Heart left ventricle (tissue), 16 donors: Measurements from ENCODE around the gene RNPEPL1. TPM values are rescaled to one million over a fixed set of nuclear protein-coding genes. Genes with fewer than 3 reads are reported as not detected.

Experiments
- ATAC-seq, 4 donors: fragments of 200-7000 bp; cut with Tn5 transposase; one replicate each; pipeline ENCODE4 v1.9.1; 2020 to 2022; ENCODE audit warnings: moderate library complexity in 4 of 4, mild to moderate bottlenecking in 3 of 4, moderate number of reproducible peaks in 1 of 4
- DNase-seq, 5 donors: peaks; one replicate each; pipeline ENCODE4 v3.0.0-alpha.2; 2020
- H3K27ac ChIP-seq, 12 donors: fragments of 200-600 bp; sonication (generic) in 4 of 12; one replicate each; pipeline versions ENCODE4 v1.5.0 to v1.8.0; 2016 to 2022; ENCODE audit warnings: mild to moderate bottlenecking in 2 of 12
- H3K27me3 ChIP-seq, 9 donors: fragments of 200-600 bp; sonication (generic) in 2 of 9; one replicate each; pipeline versions ENCODE4 v1.5.1 to v1.8.0; 2016 to 2022; ENCODE audit warnings: mild to moderate bottlenecking in 3 of 9
- H3K36me3 ChIP-seq, 9 donors: fragments of 200-600 bp; sonication (generic) in 2 of 9; one replicate each; pipeline versions ENCODE4 v1.5.0 to v1.8.0; 2018 to 2022; ENCODE audit warnings: mild to moderate bottlenecking in 2 of 9
- H3K4me1 ChIP-seq, 12 donors: fragments of 200-600 bp; sonication (generic) in 4 of 12; one replicate each; pipeline versions ENCODE4 v1.5.0 to v1.8.0; 2016 to 2022; ENCODE audit warnings: mild to moderate bottlenecking in 3 of 12
- H3K4me3 ChIP-seq, 12 donors: fragments of 200-600 bp; sonication (generic) in 4 of 12; one replicate each; pipeline versions ENCODE4 v1.5.0 to v1.8.0; 2017 to 2022; ENCODE audit warnings: mild to moderate bottlenecking in 9 of 12, moderate library complexity in 4 of 12
- H3K9me3 ChIP-seq, 12 donors: fragments of 200-600 bp; sonication (generic) in 4 of 12; one replicate each; pipeline versions ENCODE4 v1.5.0 to v1.8.0; 2016 to 2022; ENCODE audit warnings: mild to moderate bottlenecking in 1 of 12
- POLR2A ChIP-seq, 2 donors: fragments of 450-650 bp; IDR thresholded peaks; one replicate each; pipeline ENCODE4 v1.6.1; 2017; ENCODE audit warnings: antibody characterized with exemption in 2 of 2, mild to moderate bottlenecking in 2 of 2, moderate library complexity in 2 of 2
- WGBS, 4 donors: extraction: QIAGEN DNeasy Blood & Tissue Kit in 2 of 4; methylation state at CpG; one replicate each; pipeline versions ENCODE4 v1.1.5 to v1.1.7; 2013 to 2018; 5-methylcytosine and 5-hydroxymethylcytosine counted together
- intact Hi-C, 10 donors: fragments of 100-400 bp; cut with DNase I; formaldehyde crosslinking; loops; one replicate each; pipeline versions ENCODE4 v1.11.1 to v1.14.2; 2022
- polyA plus RNA-seq, 2 donors: library from polyadenylated mRNA; stranded (reverse); fragments of 200-250 nt; gene quantifications; one replicate each; pipeline ENCODE4 v1.2.3, GENCODE V29; 2013
- total RNA-seq, 9 donors: library from RNA; depleted of rRNA in 2 of 9; stranded (reverse); fragments of >200 nt in 2 of 9; fragmentation: NEBNext Ultra II Directional in 3 of 9; extraction: Animal tissue kit (Norgen Biotek cat#: 25700) in 3 of 9; gene quantifications; one replicate each; pipeline versions ENCODE4 v1.1.0 to v1.2.4, GENCODE V29; 2016 to 2023
- TF ChIP-seq, protein P1 (sequence below), 12 donors: fragments of 200-600 bp; sonication (generic) in 4 of 12; IDR thresholded peaks; one replicate each; pipeline versions ENCODE4 v1.5.0 to v1.8.0; 2018 to 2022; ENCODE audit warnings: antibody characterized with exemption in 12 of 12, mild to moderate bottlenecking in 5 of 12
- donor health status: ischemic (EF 13 %, LVEDD 7.1; RV severe dilation, severe dysfunction).
- donor health status: healthy with polysubstance abuse.
- donor health status: DM: no; HTN: yes; CAD: no.
- donor health status: DM: no; HTN: no; CAD: no.
- donor health status: ischemic (EF 25% LVEDD 6.9; RV normal size, moderate dysfunction).
- donor health status: ischemic (EF 25% LVEDD 5.7; RV mildly dilated, moderate dysfunction).
- donor health status: healthy.
- donor health status: DM: yes; HTN: yes; CAD: no.
- donor health status: ischemic (EF 35%, LVEDD 5.7; RV mildly dilated, moderate dysfunction).
- donor health status: nonischemic (EF 11% LVEDD 7.7; RV severe dilation, severe dysfunction).
- donor health status: DM: yes; HTN: yes; CAD: no.
- donor health status: PGD.
- donor health status: ischemic (EF 29% LVEDD 5.4; RV normal size, mild dysfunction).
- donor health status: nonischemic (EF 23%, LVEDD 6.1; RV moderate dilation, normal function).

Gene RNPEPL1
- total and polyA plus RNA-seq, 11 donors = 67.5 to 206 (median 91.0) TPM

DNA sequence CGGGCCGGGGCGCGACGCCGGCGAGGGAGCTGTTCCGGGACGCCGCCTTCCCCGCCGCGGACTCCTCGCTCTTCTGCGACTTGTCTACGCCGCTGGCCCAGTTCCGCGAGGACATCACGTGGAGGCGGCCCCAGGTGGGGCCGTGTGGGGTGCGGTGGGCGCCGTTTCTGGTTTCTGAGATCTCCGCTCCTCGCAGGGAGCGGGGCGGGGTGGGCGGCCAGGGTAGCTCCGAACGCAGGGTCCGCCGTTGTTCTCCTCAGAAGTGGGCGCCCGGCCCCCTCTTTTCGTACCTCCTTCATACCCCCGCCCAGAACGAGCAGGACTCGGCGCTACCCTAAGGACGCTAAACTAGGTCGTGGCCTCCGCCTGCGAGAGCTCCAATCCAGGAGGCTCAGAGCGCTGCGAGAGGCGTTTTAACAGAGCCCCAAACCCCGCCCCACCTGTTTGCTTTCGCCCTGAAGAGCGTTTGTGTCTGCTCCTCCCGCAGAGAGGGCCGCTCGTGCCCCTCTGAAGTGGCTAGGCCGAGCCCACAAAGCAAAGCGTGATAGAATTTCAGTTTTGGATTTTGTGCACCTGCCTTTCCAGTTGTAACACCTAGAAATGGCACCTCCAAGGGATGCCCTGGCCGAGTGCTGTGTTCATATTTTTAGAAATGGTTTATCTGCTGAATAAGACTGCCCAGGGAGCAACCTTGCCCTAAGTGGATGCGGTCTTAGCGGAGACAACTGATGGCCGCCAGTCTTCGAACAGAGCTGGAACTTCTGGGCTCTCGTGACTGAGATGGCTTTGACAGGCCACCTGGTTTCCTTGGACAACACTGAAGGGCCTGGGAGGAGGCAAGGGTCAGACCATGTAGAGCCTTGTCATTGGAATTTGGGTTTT is 18.9 kb downstream of the RNPEPL1 start:
- H3K36me3 ChIP-seq = peaks cover 0 to 31% (median 16%) of the 10 kb centered on the region in 9 donors
- no peaks in the 10 kb centered on the region for H3K27me3 ChIP-seq
- intact Hi-C loops = loop anchor here in 3 of 10 donors (1.0 to 10.0 kb wide), 4 partner anchors 18 to 352 kb away; partner anchors contain the start of gene DUSP28 (in 2 of the 3)
- peaks cover 7 to 71% (median 34%) of the 10 kb centered on the region in 12 donors for H3K4me1 ChIP-seq
- TF ChIP-seq, protein P1, sequence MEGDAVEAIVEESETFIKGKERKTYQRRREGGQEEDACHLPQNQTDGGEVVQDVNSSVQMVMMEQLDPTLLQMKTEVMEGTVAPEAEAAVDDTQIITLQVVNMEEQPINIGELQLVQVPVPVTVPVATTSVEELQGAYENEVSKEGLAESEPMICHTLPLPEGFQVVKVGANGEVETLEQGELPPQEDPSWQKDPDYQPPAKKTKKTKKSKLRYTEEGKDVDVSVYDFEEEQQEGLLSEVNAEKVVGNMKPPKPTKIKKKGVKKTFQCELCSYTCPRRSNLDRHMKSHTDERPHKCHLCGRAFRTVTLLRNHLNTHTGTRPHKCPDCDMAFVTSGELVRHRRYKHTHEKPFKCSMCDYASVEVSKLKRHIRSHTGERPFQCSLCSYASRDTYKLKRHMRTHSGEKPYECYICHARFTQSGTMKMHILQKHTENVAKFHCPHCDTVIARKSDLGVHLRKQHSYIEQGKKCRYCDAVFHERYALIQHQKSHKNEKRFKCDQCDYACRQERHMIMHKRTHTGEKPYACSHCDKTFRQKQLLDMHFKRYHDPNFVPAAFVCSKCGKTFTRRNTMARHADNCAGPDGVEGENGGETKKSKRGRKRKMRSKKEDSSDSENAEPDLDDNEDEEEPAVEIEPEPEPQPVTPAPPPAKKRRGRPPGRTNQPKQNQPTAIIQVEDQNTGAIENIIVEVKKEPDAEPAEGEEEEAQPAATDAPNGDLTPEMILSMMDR (IDR thresholded peaks at IDR 0.05) = no peak
- TF ChIP-seq POLR2A (IDR thresholded peaks at IDR 0.05) = no peak
- WGBS, 4 donors = 2 to 15% (median 4%) methylated on average over 11 to 62 of the region's 62 CpGs
- peak overlapping the region; percentile 55 to 97 (median 83) for H3K4me3 ChIP-seq
- DNase-seq (peak in 2 of 5 donors; percentile 48 to 74), ATAC-seq (peak in 2 of 4 donors; percentile 29 to 33)
- no peaks in the 10 kb centered on the region for H3K9me3 ChIP-seq
- peak overlapping the region; percentile 43 to 98 (median 92) for H3K27ac ChIP-seq

DNA sequence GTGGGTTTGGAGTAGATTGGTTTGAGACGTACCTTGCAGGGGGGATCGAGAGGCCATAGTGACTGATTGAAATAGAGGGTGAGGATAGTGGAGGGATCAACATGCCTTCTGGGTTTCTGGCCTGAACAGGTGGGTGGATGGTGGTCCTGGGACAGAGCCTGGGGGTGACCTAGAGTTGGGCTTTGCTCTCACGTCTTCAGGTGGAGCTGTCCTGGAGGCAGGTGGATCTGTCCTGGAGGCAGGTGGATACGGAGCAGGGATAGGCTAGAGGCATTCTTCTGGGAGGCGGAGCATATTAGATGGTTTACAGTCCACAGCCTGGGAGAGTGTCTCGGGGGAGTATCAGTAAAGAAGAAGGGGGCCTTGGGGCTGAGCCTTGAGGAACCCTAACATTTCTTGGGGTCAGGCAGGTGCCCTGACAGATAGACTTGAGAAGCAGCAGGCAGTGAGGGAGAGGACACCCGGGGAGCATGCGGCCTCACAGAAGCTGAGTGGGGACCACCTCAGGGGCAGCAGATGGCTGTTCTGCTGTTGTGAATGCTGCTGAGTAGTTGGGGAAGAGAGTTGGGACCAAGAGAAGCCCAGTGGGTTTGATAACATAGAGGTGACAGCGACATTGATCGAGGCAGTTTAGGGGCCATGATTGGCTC is 19.8 kb downstream of the RNPEPL1 start:
- DNase-seq (no peak), ATAC-seq (no peak)
- TF ChIP-seq, protein P1 (IDR thresholded peaks at IDR 0.05) = no peak
- Histone ChIP-seq H3K9me3 (no peaks in the 10 kb centered on the region), H3K27ac (peak overlapping the region in 2 of 12 donors; percentile 98), H3K4me1 (peaks cover 7 to 70% (median 35%) of the 10 kb centered on the region in 12 donors), H3K4me3 (peak overlapping the region in 8 of 12 donors; percentile 76 to 97 (median 86)), H3K36me3 (peaks cover 0 to 40% (median 22%) of the 10 kb centered on the region in 9 donors), H3K27me3 (no peaks in the 10 kb centered on the region)
- WGBS, 4 donors = 79 to 86% (median 83%) methylated on average over 10 of the region's 10 CpGs
- intact Hi-C loops = loop anchor here in 1 of 10 donors (10.0 kb wide), 1 partner anchor 353 kb away; no protein-coding TSS in a partner anchor

DNA sequence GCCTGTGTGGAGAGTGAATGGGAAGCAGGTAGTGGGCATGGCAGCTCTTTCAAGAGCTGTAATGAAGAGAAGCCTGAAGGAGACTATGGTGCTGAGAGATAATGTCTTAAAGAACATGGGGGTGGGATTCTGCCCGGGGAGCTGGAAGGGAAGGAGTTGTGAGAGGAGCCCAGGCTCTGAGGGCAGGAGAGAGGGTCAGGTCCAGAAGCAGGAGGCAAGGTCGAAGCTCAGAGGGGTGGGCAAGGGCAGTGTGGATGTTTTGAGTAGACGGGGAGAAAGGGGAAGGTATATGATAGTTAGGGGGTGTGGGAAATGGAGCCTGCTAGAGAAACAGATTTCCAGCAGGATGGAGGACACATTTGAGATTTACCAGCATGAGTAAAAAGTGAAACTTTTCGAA is 20.4 kb downstream of the RNPEPL1 start:
- Histone ChIP-seq H3K4me3 (no peak overlapping the region), H3K27me3 (no peaks in the 10 kb centered on the region), H3K27ac (no peak overlapping the region), H3K36me3 (peaks cover 0 to 40% (median 22%) of the 10 kb centered on the region in 9 donors), H3K4me1 (peaks cover 7 to 75% (median 39%) of the 10 kb centered on the region in 12 donors), H3K9me3 (no peaks in the 10 kb centered on the region)
- intact Hi-C loops = loop anchor here in 1 of 10 donors (10.0 kb wide), 1 partner anchor 354 kb away; no protein-coding TSS in a partner anchor
- TF ChIP-seq POLR2A (IDR thresholded peaks at IDR 0.05) = no peak
- TF ChIP-seq, protein P1 (IDR thresholded peaks at IDR 0.05) = no peak
- DNase-seq (no peak), ATAC-seq (no peak)
- 79 to 89% (median 86%) methylated on average over 4 of the region's 4 CpGs for WGBS, 4 donors
